ENCODE results near the gene PPP6R3.
A peak's percentile ranks its signal among the peaks of the same experiment; 100 is the strongest.

PPP6R3 gene

DNA sequence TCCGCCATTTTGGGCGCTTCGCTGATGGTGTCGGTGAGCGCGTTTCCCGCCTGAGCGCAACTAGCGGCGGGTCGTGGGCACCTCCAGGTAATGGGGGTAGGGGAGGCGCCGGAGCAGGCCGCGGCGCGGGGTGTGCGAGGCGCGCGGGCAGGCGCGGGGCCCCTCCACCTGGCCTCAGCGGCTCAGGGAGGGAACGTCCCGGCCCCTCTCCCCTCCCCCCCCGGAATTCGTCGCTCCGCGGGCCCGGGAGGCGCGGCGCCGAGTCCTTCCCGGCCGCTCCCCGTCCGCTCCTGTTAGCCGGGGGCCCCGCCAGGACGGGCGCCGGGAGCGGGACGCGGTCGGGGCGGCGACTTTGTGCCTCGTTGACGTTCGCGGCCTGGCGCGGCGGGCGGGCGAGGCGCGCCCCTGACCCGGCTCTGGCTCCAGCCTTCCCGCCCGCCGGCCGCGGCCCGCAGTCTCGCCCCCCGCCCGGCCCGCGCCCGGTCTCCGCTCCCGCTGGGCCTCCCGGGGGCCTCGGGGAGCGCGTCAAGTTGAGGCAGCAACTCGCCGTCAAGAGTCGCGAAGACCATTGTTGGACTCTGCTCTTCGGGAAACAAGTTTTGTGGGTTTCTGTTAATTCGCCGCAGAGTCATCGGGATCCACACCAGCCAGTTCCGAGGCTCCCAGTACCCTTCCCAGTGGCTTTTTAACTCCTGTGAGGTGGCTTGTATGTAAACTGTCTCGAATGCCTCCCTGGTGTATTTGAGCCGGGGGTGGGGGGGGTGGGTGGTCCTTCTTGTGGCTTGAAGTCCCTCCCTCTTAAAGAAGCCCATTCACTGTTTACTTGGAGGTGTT is at the start of gene PPP6R3:
TSS of gene PPP6R3 (plus strand) at position 12 of the 834 bp plus-strand sequence. CDS start 76,913 bp downstream, outside the sequence.
- peaks cover 6% of the 10 kb centered on the region for H3K36me3 Mint-ChIP-seq
- H3K27ac Mint-ChIP-seq = peak within 1 kb of the TSS; percentile 95
- H3K4me3 Mint-ChIP-seq = peak within 1 kb of the TSS; percentile 94
- peaks cover 37% of the 10 kb centered on the region for H3K4me1 Mint-ChIP-seq
- H3K27me3 Mint-ChIP-seq = no peaks in the 10 kb centered on the region
- no peaks in the 10 kb centered on the region for H3K9me3 Mint-ChIP-seq

- Mint-ChIP-seq H3K4me3 (no peak overlapping the region), H3K27ac (no peak overlapping the region), H3K9me3 (no peaks in the 10 kb centered on the region), H3K4me1 (no peaks in the 10 kb centered on the region), H3K27me3 (no peaks in the 10 kb centered on the region), H3K36me3 (peaks cover 7% of the 10 kb centered on the region)
Measured at GRCh38 chr11:68411501-68411991, 49.0 kb upstream of the PPP6R3 start.

DNA sequence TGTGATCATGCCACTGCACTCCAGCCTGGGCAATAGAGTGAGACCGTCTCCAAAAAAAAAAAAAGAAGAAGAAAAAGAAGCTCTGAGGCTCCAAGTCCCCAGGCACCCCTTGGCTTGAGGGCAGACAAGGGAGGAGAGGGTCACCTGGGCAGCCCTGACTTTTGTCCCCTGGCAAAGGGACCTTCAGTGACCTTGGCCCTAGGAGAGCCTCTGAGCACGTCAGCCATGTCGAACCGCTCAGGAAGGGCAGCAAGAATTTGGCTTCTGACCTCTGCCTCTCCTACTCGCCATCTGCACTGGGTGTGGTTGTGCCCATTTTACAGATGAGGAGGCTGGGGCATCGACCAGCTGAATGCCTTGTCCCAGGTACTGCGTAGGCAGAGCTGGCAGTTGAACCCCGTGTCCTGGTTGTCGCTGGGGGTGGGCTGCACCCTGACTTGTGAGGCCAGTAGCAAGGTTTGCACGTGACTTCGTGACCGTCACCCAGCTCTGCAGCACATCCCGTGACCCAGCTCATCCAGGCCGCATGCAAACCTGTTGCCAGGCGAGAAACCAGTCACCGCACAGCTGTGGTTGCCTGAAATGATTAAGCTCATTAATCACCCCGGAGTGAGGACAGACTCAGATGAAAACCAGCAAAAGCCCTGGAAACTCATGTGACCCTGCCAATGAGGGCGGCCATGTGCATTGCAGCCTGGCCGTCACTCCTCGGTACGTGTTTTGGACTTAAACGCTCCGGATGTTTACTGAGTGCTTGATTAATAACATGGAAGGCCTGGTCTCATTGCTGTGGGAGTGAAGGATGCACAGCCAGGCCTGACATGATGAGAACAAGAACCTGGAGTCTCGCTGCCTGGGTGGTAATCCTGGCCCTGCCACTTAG is 47.7 kb upstream of the PPP6R3 start:
- Mint-ChIP-seq H3K27ac (no peak overlapping the region), H3K36me3 (peaks cover 3% of the 10 kb centered on the region), H3K9me3 (no peaks in the 10 kb centered on the region), H3K27me3 (no peaks in the 10 kb centered on the region), H3K4me1 (no peaks in the 10 kb centered on the region), H3K4me3 (no peak overlapping the region)

GRCh38 chr11:68413591-68413999 is 47.0 kb upstream of the PPP6R3 start:
- no peak overlapping the region for H3K27ac Mint-ChIP-seq
- H3K4me3 Mint-ChIP-seq = no peak overlapping the region

GRCh38 chr11:68414496-68415221 is 45.9 kb upstream of the PPP6R3 start:
- Mint-ChIP-seq H3K4me1 (no peaks in the 10 kb centered on the region), H3K36me3 (peaks cover 3% of the 10 kb centered on the region), H3K9me3 (no peaks in the 10 kb centered on the region), H3K27ac (no peak overlapping the region), H3K27me3 (no peaks in the 10 kb centered on the region), H3K4me3 (no peak overlapping the region)

More at GRCh38 chr11:68413591-68413999, 47.0 kb upstream of the PPP6R3 start:
- H3K4me1 Mint-ChIP-seq = no peaks in the 10 kb centered on the region
- peaks cover 3% of the 10 kb centered on the region for H3K36me3 Mint-ChIP-seq
- no peaks in the 10 kb centered on the region for H3K9me3 Mint-ChIP-seq
- no peaks in the 10 kb centered on the region for H3K27me3 Mint-ChIP-seq

- Mint-ChIP-seq H3K27me3 (no peaks in the 10 kb centered on the region), H3K36me3 (peaks cover 3% of the 10 kb centered on the region), H3K4me3 (no peak overlapping the region), H3K4me1 (no peaks in the 10 kb centered on the region), H3K9me3 (no peaks in the 10 kb centered on the region), H3K27ac (no peak overlapping the region)
Measured at GRCh38 chr11:68416070-68416578, 44.4 kb upstream of the PPP6R3 start.

DNA sequence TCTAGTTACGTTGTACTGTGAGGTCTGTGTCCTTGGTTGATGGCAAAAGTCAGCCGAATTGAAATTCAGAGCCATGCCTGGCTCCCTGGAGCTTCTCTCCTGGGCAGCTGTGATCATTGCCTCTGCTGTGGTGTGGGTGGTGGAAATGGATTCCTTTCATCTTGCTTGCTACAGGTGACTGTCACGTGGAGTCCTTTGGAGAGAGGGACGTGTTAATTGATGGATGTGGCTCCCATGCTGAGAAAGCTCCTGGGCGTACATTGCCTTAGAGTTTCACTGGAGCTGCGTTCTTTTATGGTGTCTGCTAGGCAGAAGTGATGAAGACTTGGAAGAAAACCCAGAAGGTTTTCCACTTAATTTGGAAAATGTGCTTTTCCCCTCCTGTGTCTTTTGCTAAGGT is 41.9 kb upstream of the PPP6R3 start:
- no peaks in the 10 kb centered on the region for H3K4me1 Mint-ChIP-seq
- H3K9me3 Mint-ChIP-seq = no peaks in the 10 kb centered on the region
- no peaks in the 10 kb centered on the region for H3K27me3 Mint-ChIP-seq
- no peak overlapping the region for H3K27ac Mint-ChIP-seq
- H3K36me3 Mint-ChIP-seq = no peaks in the 10 kb centered on the region
- H3K4me3 Mint-ChIP-seq = no peak overlapping the region

DNA sequence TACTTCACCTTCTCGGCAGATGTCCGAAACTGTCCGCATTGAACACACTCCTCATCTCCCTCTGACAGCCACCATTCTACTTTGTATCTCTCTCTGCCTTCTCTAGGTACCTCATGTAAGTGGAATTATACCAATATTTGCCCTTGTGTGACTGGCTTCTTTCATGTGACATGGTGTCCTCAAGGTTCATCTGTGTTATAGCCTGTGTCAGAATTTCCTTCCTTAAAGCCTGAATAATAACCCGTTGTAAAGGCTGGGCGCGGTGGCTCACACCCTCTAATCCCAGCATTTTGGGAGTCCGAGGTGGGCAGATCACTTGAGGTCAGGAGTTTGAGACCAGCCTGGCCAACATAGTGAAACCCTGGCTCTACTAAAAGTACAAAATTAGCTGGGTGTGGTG is 40.4 kb upstream of the PPP6R3 start:
- Mint-ChIP-seq H3K9me3 (no peaks in the 10 kb centered on the region), H3K27ac (no peak overlapping the region), H3K27me3 (no peaks in the 10 kb centered on the region), H3K4me3 (no peak overlapping the region), H3K36me3 (no peaks in the 10 kb centered on the region), H3K4me1 (no peaks in the 10 kb centered on the region)

- Mint-ChIP-seq H3K4me3 (no peak overlapping the region), H3K36me3 (peaks cover 1% of the 10 kb centered on the region), H3K4me1 (no peaks in the 10 kb centered on the region), H3K9me3 (no peaks in the 10 kb centered on the region), H3K27me3 (no peaks in the 10 kb centered on the region), H3K27ac (no peak overlapping the region)
Measured at GRCh38 chr11:68423481-68423880, 37.1 kb upstream of the PPP6R3 start.

DNA sequence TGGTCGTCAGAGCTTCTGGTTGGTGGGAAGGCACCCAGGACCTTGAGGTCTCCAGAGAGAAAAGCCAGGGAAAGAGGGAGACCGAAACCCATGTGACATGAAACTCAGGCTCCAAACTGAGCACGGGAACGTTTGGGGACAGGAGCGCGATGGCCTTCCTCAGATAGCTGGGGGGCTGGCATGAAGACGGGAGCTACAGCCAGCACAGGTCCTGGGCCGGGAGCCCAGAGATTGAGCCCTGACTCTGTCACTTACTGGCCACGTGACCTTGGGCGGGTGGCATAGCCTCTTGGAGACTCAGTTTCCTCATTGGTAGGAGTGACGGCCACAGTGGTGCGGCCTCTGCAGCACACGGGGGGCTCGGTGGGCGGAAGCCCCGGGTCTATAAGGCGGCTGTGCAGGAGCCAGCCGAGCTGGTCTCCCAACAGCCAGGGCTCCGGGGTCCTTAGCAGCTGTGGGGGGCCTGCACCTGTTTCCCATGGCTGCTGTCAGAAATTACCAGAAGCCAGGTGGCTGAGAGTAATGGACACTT is 36.4 kb upstream of the PPP6R3 start:
- peaks cover 4% of the 10 kb centered on the region for H3K36me3 Mint-ChIP-seq
- H3K4me3 Mint-ChIP-seq = no peak overlapping the region
- no peak overlapping the region for H3K27ac Mint-ChIP-seq

GRCh38 chr11:68424981-68425865 is 35.3 kb upstream of the PPP6R3 start:
- Mint-ChIP-seq H3K9me3 (no peaks in the 10 kb centered on the region), H3K27me3 (no peaks in the 10 kb centered on the region), H3K27ac (no peak overlapping the region), H3K36me3 (peaks cover 8% of the 10 kb centered on the region), H3K4me1 (no peaks in the 10 kb centered on the region), H3K4me3 (no peak overlapping the region)

More for the DNA sequence above, 36.4 kb upstream of the PPP6R3 start:
- H3K4me1 Mint-ChIP-seq = no peaks in the 10 kb centered on the region
- H3K9me3 Mint-ChIP-seq = no peaks in the 10 kb centered on the region
- no peaks in the 10 kb centered on the region for H3K27me3 Mint-ChIP-seq

DNA sequence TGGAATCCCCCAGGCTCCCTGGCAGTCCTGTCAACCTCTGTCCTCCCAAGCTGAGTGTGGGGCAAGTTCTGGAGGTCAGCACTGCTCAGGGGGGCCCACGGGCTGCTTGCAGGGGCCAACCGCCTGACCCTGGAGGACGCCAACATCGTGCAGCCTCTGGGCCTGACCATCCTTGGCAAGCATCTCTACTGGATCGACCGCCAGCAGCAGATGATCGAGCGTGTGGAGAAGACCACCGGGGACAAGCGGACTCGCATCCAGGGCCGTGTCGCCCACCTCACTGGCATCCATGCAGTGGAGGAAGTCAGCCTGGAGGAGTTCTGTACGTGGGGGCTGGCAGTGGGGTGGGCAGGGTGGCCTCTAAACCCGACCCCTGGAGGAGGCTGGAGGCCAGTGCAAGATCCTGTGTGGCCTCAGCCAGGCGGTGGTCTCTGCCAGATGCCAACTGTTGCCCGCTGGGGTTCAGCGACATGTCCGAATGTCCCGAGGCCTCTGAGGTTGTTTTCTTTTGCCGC is 34.6 kb upstream of the PPP6R3 start:
- no peaks in the 10 kb centered on the region for H3K4me1 Mint-ChIP-seq
- no peak overlapping the region for H3K4me3 Mint-ChIP-seq
- H3K36me3 Mint-ChIP-seq = peaks cover 13% of the 10 kb centered on the region
- no peak overlapping the region for H3K27ac Mint-ChIP-seq
- no peaks in the 10 kb centered on the region for H3K27me3 Mint-ChIP-seq
- no peaks in the 10 kb centered on the region for H3K9me3 Mint-ChIP-seq

- Mint-ChIP-seq H3K36me3 (peaks cover 13% of the 10 kb centered on the region), H3K27me3 (no peaks in the 10 kb centered on the region), H3K4me3 (no peak overlapping the region), H3K9me3 (no peaks in the 10 kb centered on the region), H3K27ac (no peak overlapping the region), H3K4me1 (no peaks in the 10 kb centered on the region)
Measured at GRCh38 chr11:68429661-68430060, 30.9 kb upstream of the PPP6R3 start.

- peaks cover 13% of the 10 kb centered on the region for H3K36me3 Mint-ChIP-seq
- H3K27me3 Mint-ChIP-seq = no peaks in the 10 kb centered on the region
- H3K9me3 Mint-ChIP-seq = no peaks in the 10 kb centered on the region
- no peak overlapping the region for H3K4me3 Mint-ChIP-seq
- no peaks in the 10 kb centered on the region for H3K4me1 Mint-ChIP-seq
- H3K27ac Mint-ChIP-seq = no peak overlapping the region
Measured at GRCh38 chr11:68430384-68430783, 30.2 kb upstream of the PPP6R3 start.

All from activated naive CD4-positive, alpha-beta T cell treated with anti-CD3 and anti-CD28 coated beads, Interleukin-2, amount 50 U/mL, for 24 hours (primary cell).